GM12864 (cell line): ENCODE results near the gene PIERCE2.
"Not testable (repeated sequence)": the region's sequence is repeated elsewhere in the genome, so short reads cannot be mapped to it uniquely, and the experiment has no call there.

Source experiments
- DNase-seq: peaks from one replicate; pipeline ENCODE4 v3.0.0-alpha.2; 2011; ENCODE audit warnings: low read depth
- H3K4me3 ChIP-seq: 2 replicates; pipeline ENCODE4 v1.5.1; 2011; ENCODE audit warnings: mild to moderate bottlenecking, low read depth, low read length, control low read depth
- TF ChIP-seq, protein P1 (sequence below): IDR thresholded peaks from 2 replicates; pipeline ENCODE4 v1.5.1; 2011; ENCODE audit warnings: low read depth, mild to moderate bottlenecking, moderate library complexity, low read length, control low read depth, inconsistent platforms; ENCODE audit errors: missing control alignments

PIERCE2 gene

DNA sequence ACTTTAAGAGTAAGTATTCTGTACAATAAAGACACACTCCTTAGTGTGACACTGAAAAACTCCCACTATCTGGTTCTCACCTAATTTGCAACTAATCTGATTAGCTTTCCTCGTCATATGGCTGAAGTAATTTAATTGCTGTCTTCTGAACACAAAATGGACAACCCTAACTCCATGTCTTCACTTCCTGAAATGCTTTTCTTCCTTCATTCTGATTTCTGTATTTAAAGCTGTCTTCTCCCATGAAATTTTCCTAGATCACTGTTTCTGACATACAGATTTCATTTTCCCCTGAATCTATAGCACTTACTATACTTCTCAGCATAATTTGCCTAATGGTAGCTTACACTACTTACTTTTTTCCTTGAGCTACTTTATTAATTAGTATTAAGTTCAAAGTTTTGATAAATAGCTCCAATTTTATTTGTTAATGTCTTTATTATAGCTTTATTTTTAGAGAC, 6.5 kb upstream of the PIERCE2 start:
- no peak for DNase-seq
- H3K4me3 ChIP-seq, result no peak overlapping the region
- TF ChIP-seq, protein P1, sequence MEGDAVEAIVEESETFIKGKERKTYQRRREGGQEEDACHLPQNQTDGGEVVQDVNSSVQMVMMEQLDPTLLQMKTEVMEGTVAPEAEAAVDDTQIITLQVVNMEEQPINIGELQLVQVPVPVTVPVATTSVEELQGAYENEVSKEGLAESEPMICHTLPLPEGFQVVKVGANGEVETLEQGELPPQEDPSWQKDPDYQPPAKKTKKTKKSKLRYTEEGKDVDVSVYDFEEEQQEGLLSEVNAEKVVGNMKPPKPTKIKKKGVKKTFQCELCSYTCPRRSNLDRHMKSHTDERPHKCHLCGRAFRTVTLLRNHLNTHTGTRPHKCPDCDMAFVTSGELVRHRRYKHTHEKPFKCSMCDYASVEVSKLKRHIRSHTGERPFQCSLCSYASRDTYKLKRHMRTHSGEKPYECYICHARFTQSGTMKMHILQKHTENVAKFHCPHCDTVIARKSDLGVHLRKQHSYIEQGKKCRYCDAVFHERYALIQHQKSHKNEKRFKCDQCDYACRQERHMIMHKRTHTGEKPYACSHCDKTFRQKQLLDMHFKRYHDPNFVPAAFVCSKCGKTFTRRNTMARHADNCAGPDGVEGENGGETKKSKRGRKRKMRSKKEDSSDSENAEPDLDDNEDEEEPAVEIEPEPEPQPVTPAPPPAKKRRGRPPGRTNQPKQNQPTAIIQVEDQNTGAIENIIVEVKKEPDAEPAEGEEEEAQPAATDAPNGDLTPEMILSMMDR, result no peak

DNA sequence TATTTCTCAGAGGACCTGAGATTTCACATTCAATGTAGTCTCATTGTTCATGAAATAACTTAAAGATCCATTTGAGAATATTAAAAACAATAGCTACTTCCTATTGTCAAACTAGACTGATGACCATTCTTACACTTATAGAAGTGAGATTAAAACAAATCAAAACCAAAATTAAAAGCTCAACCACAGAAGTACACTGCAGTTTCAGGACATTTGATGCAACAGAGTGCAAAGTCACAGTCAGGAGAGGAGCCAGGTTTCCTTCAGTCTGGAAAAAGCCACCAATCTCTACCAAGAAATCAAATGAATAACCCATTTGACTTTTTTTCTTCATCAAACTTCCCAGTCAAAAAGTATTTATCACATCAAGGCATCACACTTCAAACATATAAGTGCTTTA, 5.6 kb upstream of the PIERCE2 start:
- DNase-seq, result no peak
- H3K4me3 ChIP-seq, result no peak overlapping the region; the same call in 1 of the 2 replicates
- TF ChIP-seq, protein P1, result no peak

DNA sequence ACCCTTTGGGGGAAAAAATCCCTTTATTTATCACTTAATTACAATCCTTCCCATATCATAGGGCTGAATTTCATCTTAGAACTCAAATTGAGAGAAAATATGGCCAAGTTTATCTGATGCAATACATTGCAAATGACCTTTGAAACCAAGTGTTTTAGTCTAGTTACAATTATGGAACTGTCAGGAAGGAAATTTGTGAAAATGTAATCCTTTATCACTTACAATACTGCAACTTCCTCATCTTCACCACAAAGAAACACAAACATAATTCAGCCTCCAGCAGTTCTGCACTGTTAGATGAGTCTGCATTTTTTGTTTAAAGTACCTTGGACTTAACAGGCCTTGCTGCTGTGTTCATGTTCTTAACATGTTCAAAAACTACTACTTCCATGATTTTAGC, 4.8 kb upstream of the PIERCE2 start:
- peak; percentile 44 for DNase-seq
- H3K4me3 ChIP-seq, result no peak overlapping the region
- TF ChIP-seq, protein P1, result no peak

DNA sequence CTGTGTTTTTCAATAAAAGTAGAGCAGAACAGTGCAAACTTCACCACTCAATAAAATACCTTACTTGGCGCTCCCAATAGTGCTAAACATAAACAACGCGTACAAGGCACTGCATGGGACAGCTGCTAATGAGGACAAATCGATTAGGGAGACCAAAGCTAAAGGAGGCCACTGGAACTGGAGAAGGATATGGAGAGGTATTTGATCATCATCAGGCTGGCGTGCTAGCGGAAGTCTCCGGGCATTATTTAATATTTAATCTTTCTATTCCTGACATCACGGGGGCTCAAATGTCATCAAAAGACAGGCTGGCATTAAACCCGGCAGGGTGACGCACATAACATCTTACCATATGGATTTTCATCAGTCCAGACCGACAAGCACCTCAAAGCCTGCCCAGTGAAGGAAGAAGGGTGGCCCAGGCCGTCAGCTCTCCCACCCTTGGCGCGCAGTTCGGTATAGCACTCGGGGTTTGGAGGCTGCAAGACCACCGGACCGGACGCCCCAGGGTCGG, 740 bp upstream of the PIERCE2 start:
- TF ChIP-seq, protein P1, result no peak
- no peak for DNase-seq
- peak overlapping the region; percentile 79 for H3K4me3 ChIP-seq

DNA sequence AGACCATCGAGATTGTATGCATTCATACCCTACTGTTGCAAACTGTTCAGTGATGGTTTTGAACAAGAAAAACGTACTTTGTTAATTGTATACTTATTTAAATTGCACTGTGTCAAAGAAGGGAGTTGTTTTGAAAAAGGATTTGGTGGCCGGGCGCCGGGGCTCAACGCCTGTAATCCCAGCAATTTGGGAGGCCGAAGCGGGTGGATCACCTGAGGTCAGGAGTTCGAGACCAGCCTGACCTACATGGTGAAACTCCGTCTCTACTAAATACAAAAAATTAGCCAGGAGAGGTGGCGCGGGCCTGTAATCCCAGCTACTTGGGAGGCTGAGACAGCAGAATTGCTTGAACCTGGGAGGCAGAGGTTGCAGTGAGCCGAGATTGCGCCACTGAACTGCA, 681 bp downstream of the PIERCE2 start:
- not testable (repeated sequence) for DNase-seq
- peak overlapping the region; percentile 79; the same call in 1 of the 2 replicates for H3K4me3 ChIP-seq

DNA sequence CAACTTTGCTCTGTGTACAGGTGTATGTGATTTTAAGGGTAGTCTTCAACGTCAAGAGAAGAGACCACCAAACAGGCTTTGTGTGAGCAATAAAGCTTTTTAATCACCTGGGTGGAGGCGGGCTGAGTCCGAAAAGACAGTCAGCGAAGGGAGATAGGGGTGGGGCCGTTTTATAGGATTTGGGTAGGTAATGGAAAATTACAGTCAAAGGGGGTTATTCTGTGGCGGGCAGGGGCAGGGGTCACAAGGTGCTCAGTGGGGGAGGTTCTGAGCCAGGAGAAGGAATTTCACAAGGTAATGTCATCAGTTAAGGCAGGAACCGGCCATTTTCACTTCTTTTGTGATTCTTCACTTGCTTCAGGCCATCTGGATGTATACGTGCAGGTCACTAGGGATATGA, 9.4 kb downstream of the PIERCE2 start:
- DNase-seq, H3K4me3 ChIP-seq: not testable (repeated sequence)

DNA sequence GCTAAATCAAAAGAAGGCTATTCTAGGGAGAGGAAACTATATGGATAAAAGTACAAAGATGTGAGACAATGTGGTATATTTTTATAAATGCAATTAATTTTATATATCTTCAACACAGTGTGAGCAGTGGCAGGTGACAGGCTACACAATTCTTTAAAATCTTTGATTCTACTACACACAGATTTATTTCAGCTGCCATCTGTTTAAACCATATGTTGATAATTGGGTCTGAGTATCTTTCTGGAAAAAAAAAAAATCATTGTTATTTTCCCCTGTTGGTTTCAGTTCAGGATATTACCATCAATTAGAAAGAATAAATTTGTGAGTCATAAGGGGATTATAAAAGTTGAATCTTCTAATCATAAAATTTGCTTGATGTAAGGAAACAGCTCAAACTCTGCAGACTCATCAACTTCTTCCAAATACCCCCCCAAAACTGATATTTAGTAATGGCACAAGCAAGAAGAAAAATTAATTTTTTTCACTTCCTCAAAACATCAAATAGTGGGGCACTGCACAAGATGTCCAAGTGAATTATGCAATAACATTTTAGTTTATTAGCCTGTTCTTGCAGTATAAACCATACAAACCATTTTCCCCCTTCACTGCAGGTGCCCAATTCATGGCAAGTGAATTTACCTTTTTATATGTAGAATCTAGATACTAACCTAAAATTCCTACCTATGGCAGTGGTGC, 12.0 kb downstream of the PIERCE2 start:
- no peak for DNase-seq
- TF ChIP-seq, protein P1, result no peak
- H3K4me3 ChIP-seq, result no peak overlapping the region

DNA sequence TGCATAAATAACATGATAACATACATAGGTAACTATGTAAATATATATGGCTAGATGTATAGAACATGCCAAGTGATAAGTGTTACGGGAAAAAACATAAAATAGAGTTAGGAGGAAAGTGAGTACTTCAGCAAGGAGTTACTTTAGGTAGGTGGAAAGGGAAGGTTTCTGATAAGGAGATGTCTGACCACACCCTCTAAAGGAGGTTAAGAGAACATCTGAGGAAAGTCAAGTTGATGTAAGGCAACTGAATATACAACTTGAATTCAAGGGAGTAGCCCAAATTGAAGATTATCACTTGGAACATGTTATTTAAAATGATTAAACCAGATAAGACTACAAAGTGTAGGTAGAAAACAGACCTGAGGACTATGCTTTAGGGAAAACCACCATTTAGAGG, 13.8 kb downstream of the PIERCE2 start:
- no peak for DNase-seq
- TF ChIP-seq, protein P1, result no peak

More for the DNA sequence above, 13.8 kb downstream of the PIERCE2 start:
- no peak overlapping the region for H3K4me3 ChIP-seq
